GM12892 (cell line): ENCODE measurements around the gene NOSIP.

ENCODE experiments used
- POLR2A ChIP-seq: IDR thresholded peaks from 2 replicates; pipeline ENCODE4 v1.6.1; 2011; ENCODE audit warnings: low read depth, low read length, control low read depth
- POLR2AphosphoS5 ChIP-seq: IDR thresholded peaks from 2 replicates; pipeline ENCODE4 v1.6.1; 2011; ENCODE audit warnings: low read depth, low read length, control low read depth
- TAF1 ChIP-seq: IDR thresholded peaks from 2 replicates; pipeline ENCODE4 v1.6.1; 2011; ENCODE audit warnings: low read depth, mild to moderate bottlenecking, control low read depth, low read length, borderline replicate concordance

DNA sequence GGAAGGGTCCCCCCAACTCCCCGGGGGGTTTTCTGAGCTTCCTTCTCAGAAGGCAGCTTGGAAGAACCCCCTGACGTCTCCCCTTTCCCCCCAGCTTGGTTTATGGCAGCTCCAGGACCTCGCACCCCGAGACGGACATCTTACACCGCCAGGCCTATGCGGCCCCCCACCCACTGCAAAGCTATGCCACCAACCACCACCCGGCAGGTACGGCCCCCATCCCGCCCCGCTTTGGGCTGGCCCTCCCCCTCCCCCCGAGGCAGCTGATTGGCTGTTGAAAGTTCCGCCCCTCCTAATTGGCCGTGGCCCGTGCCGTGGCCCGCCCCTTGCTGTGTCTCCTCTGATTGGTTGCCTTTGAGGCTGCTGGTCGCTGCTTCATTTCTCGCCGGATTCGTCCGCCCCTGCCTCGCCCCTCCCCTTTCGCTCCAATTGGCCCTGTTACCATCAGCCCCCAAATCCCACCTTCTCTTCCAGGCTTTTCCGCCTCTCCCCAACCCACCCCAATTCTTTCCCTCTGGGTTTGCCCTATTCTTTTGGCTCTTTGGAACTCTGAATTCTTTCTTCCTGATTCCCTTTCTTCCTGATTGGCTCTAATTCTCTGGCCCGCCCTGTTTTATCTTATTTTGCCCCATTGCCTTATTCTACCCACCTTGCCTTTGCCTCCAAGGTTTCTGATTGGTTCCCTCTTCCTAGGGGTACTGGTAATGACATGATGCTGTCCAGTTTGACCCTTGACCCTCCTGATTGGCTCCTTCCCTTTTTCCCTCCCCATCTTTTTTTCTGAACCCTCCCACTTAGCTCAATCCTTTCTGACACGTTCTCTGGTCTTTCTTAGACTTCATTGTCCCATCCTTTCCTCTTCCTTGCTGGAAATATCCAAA, 13.1 kb upstream of the NOSIP start:
- no peak for TF ChIP-seq POLR2A
- TF ChIP-seq POLR2AphosphoS5, result no peak
- no peak for TF ChIP-seq TAF1
